Cardiac septum (tissue), 1 donor: ENCODE measurements around the gene MRPL44. TPM values are rescaled to one million over a fixed set of nuclear protein-coding genes. Genes with fewer than 3 reads are reported as not detected.

Experiments used
- DNase-seq: peaks from one replicate; pipeline ENCODE4 v3.0.0-alpha.2; 2020; ENCODE audit warnings: low spot score
- intact Hi-C: fragments of 100-400 bp; cut with DNase I; formaldehyde crosslinking; loops from one replicate; pipeline ENCODE4 v1.14.0; 2022
- long read RNA-seq: library from polyadenylated mRNA; unstranded; transcript quantifications from one replicate; pipeline ENCODE4 v2.0.0, GENCODE V29; 2021
- total RNA-seq: library from RNA; stranded (reverse); fragmentation: NEBNext Ultra II Directional; extraction: Animal tissue kit (Norgen Biotek cat#: 25700); gene quantifications from one replicate; pipeline ENCODE4 v1.2.1, GENCODE V29; 2021
- donor health status: DM: no; HTN: no; CAD: no.

MRPL44 gene
- 34.2 TPM for total RNA-seq
- long read RNA-seq, transcript MRPL44-201 (4 exons, 1,748 nt) = major isoform, 49 of 51 reads
- long read RNA-seq, partial matches to known transcripts = 1 of 51 reads
- long read RNA-seq, other reads (novel, unspliced or antisense) = 1 of 51 reads

GRCh38 chr2:223957092-223957851, at the start of gene MRPL44:
MRPL44 (plus strand) TSS chr2:223957463; CDS start chr2:223957473, 10 bp downstream.
- intact Hi-C loops = loop anchor here (1.0 to 10.0 kb wide), 2 partner anchors 12 to 628 kb away; partner anchors contain the start of genes CUL3 and WDFY1
- peak; percentile 99 for DNase-seq

GRCh38 chr2:223908304-223908998, 48.8 kb upstream of the MRPL44 start:
- no peak for DNase-seq

GRCh38 chr2:223909001-223909741, 48.1 kb upstream of the MRPL44 start:
- DNase-seq = no peak
- intact Hi-C loops = no loop called here

More at GRCh38 chr2:223908304-223908998, 48.8 kb upstream of the MRPL44 start:
- intact Hi-C loops = no loop called here

- intact Hi-C loops = no loop called here
- no peak for DNase-seq
Observed at GRCh38 chr2:223914324-223914723, 42.9 kb upstream of the MRPL44 start.

- intact Hi-C loops = no loop called here
- no peak for DNase-seq
Observed at GRCh38 chr2:223915071-223915470, 42.2 kb upstream of the MRPL44 start.

GRCh38 chr2:223916181-223916920, 40.9 kb upstream of the MRPL44 start:
- no peak for DNase-seq
- intact Hi-C loops = no loop called here

- no peak for DNase-seq
- intact Hi-C loops = no loop called here
Observed at GRCh38 chr2:223918671-223919134, 38.6 kb upstream of the MRPL44 start.

- intact Hi-C loops = no loop called here
- no peak for DNase-seq
Observed at GRCh38 chr2:223920109-223920508, 37.2 kb upstream of the MRPL44 start.

- intact Hi-C loops = no loop called here
- no peak for DNase-seq
Observed at GRCh38 chr2:223921204-223921603, 36.1 kb upstream of the MRPL44 start.

- intact Hi-C loops = no loop called here
- no peak for DNase-seq
Observed at GRCh38 chr2:223922308-223922707, 35.0 kb upstream of the MRPL44 start.

GRCh38 chr2:223923976-223924375, 33.3 kb upstream of the MRPL44 start:
- DNase-seq = no peak
- intact Hi-C loops = no loop called here

- intact Hi-C loops = no loop called here
- no peak for DNase-seq
Observed at GRCh38 chr2:223925106-223925505, 32.2 kb upstream of the MRPL44 start.

GRCh38 chr2:223928113-223929006, 28.9 kb upstream of the MRPL44 start:
- no peak for DNase-seq
- intact Hi-C loops = no loop called here

- no peak for DNase-seq
Observed at GRCh38 chr2:223929571-223930102, 27.6 kb upstream of the MRPL44 start.

GRCh38 chr2:223930103-223930976, 26.9 kb upstream of the MRPL44 start:
- DNase-seq = no peak
- intact Hi-C loops = no loop called here

More at GRCh38 chr2:223929571-223930102, 27.6 kb upstream of the MRPL44 start:
- intact Hi-C loops = no loop called here

GRCh38 chr2:223932816-223933800, 24.2 kb upstream of the MRPL44 start:
- no peak for DNase-seq
- intact Hi-C loops = no loop called here
